Lower leg skin (tissue), 4 donors: ENCODE results near the gene RAVER1. TPM values are rescaled to one million over a fixed set of nuclear protein-coding genes. Genes with fewer than 3 reads are reported as not detected.

Experiments used
- DNase-seq, 2 donors: peaks; one replicate each; pipeline ENCODE4 v3.0.0-alpha.2; 2019; ENCODE audit warnings: low spot score in 2 of 2
- H3K4me3 ChIP-seq: fragments of 200-600 bp; sonication (generic); 2 replicates; pipeline ENCODE4 v1.5.1; 2017; ENCODE audit warnings: mild to moderate bottlenecking, low read depth; ENCODE audit not compliant: poor library complexity, severe bottlenecking
- POLR2A ChIP-seq, 2 donors: fragments of 450-650 bp; IDR thresholded peaks; one replicate each; pipeline ENCODE4 v1.6.1; 2016 to 2017; ENCODE audit warnings: antibody characterized with exemption in 2 of 2, mild to moderate bottlenecking in 1 of 2, moderate library complexity in 1 of 2
- WGBS, 2 donors: methylation state at CpG; one replicate each; pipeline ENCODE4 v1.1.5; 2018; 5-methylcytosine and 5-hydroxymethylcytosine counted together
- intact Hi-C: fragments of 100-400 bp; cut with DNase I; formaldehyde crosslinking; loops from one replicate; pipeline ENCODE4 v1.15.0; 2023; ENCODE audit warnings: low total_unique reads
- total RNA-seq, 4 donors: library from RNA; depleted of rRNA; stranded (reverse); fragments of >200 nt; gene quantifications; one replicate each; pipeline ENCODE4 v1.1.0, GENCODE V29; 2016
- TF ChIP-seq, protein P1 (sequence below), 3 donors: fragments of 450-650 bp; IDR thresholded peaks; one replicate each; pipeline ENCODE4 v1.5.1; 2016; ENCODE audit warnings: antibody characterized with exemption in 3 of 3, mild to moderate bottlenecking in 3 of 3, moderate library complexity in 2 of 3

RAVER1 gene
- total RNA-seq, 4 donors from 2014 or later, result 14.2 to 22.5 (median 19.2) TPM

DNA sequence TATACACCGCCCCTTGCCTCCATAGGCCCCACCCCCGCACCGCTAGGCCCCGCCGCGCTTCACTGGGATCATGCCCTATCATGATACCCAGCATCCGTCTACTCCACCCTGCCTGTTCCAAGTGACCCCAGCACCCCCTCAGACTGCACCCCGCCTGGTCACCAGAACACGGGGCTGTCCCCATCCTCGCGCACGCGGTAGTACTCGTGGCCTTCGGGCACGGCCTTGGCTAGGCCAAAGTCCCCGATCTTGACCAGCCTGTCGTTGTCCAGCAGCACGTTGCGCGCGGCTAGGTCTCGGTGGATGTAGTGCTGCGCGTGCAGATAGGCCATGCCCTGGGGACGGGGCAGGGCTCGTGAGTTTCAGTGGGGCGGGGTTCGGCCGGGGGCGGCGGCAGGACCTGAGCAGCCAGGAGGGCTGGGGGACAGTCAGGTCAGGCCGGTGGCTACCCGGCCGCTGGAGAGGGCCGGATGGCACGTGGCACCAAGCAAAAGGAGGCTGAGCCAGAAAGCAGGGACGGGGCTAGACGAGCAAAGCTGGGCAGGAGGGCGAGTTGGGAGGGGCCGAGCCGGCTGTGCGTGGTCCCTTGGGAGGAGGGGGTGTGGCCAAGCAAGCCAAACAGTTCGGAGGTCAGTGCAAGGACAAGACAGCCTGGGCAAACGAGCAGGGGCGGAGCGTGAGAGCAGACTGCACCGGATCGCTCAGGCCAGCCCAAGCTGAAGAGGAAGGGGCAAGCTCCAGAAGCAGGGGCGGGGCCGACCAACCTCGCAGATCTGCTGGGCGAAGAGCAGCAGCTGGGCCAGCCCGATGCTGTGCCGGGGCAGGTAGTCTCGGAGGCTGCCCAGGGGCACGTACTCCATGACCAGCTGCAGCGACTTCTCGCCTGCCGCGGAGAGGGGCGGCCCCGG, 19.7 kb upstream of the RAVER1 start:
- TF ChIP-seq POLR2A (IDR thresholded peaks at IDR 0.05), result no peak
- TF ChIP-seq, protein P1, sequence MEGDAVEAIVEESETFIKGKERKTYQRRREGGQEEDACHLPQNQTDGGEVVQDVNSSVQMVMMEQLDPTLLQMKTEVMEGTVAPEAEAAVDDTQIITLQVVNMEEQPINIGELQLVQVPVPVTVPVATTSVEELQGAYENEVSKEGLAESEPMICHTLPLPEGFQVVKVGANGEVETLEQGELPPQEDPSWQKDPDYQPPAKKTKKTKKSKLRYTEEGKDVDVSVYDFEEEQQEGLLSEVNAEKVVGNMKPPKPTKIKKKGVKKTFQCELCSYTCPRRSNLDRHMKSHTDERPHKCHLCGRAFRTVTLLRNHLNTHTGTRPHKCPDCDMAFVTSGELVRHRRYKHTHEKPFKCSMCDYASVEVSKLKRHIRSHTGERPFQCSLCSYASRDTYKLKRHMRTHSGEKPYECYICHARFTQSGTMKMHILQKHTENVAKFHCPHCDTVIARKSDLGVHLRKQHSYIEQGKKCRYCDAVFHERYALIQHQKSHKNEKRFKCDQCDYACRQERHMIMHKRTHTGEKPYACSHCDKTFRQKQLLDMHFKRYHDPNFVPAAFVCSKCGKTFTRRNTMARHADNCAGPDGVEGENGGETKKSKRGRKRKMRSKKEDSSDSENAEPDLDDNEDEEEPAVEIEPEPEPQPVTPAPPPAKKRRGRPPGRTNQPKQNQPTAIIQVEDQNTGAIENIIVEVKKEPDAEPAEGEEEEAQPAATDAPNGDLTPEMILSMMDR (IDR thresholded peaks at IDR 0.05), result no peak
- peak in 1 of 2 donors; percentile 22 for DNase-seq
- intact Hi-C loops, result no loop called here
- WGBS, 2 donors, result 79 to 82% methylated on average over 49 to 63 of the region's 63 CpGs
- no peak overlapping the region for H3K4me3 ChIP-seq

DNA sequence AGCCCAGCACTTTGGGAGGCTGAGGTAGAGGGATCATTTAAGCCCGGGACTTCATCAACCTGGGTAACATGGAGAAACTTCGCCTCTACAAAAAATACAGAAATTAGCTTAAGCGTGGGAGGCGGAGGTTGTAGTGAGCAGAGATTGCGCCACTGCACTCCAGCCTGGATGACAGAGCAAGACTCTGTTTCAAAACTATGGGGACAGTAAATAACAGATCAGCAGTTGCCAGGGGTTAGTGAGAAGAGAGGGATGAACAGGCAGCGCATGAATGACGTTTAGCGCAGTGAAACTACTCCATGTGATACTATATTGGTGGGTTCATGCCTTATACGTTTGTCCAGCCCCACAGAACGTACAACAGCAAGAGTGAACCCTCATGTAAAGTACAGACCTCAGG, 13.2 kb upstream of the RAVER1 start:
- DNase-seq, result no peak
- H3K4me3 ChIP-seq, result no peak overlapping the region
- intact Hi-C loops, result no loop called here
- 66 to 77% methylated on average over 10 of the region's 10 CpGs for WGBS, 2 donors
- TF ChIP-seq POLR2A (IDR thresholded peaks at IDR 0.05), result no peak
- TF ChIP-seq, protein P1 (IDR thresholded peaks at IDR 0.05), result no peak

DNA sequence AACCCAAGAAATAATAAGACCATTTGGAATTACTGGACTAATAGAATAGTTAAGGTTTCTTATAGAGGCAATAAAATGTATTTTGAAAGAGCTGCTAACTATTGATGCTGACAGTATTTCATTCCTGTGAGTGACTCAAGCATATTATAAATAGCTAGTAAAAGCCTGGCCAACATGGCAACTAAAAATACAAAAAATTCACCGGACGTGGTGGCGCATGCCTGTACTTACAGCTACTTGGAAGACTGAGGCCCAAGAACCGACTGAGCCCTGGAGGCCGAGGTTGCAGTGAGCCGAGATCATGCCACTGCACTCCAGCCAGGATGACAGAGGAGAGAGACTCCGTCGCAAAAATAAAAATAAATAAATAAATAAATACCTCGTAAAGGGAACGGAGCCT, 11.5 kb upstream of the RAVER1 start:
- DNase-seq, result no peak
- intact Hi-C loops, result no loop called here
- TF ChIP-seq, protein P1 (IDR thresholded peaks at IDR 0.05), result no peak
- TF ChIP-seq POLR2A (IDR thresholded peaks at IDR 0.05), result no peak
- no peak overlapping the region for H3K4me3 ChIP-seq
- 77 to 85% methylated on average over 10 of the region's 10 CpGs for WGBS, 2 donors

DNA sequence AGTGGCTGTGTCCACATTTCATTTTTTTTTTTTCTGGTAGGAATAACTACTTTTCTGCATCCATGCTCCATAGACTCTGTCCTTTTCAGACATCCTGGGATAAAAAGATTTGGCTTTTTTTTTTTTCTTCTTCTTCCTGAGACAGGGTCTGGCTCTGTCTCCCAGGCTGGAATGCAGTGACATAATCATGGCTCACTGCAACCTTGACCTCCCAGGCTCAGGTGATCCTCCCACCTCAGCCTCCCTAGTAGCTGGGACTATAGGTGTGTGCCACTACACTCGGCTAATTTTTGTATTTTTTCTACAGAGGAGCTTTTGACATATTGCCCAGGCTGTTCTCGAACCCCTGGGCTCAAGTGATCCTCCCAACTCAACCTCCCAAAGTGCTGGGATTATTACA, 10.2 kb upstream of the RAVER1 start:
- TF ChIP-seq POLR2A (IDR thresholded peaks at IDR 0.05), result no peak
- TF ChIP-seq, protein P1 (IDR thresholded peaks at IDR 0.05), result no peak
- no peak for DNase-seq
- no peak overlapping the region for H3K4me3 ChIP-seq
- intact Hi-C loops, result no loop called here
- 66 to 69% methylated on average over 2 of the region's 2 CpGs for WGBS, 2 donors

DNA sequence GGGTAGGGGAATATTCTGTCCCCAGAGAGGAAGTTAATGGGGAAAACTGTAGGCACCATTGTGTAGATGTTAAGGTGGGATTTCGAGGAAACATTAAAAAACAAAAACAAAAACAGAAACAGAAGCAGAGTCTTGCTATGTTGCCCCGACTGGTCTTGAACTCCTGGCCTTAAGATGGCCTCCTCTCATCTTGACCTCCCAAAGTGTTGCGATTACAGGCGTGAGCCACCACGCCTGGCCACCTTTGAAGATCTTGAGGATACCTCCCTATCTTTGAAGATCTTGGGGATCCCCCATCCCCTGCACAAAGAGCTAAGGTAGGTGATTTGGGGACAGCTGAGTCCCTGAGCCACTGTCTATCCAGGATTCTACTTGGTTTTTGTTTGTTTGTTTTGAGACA, 6.6 kb upstream of the RAVER1 start:
- DNase-seq, result no peak
- no peak for TF ChIP-seq POLR2A (IDR thresholded peaks at IDR 0.05)
- TF ChIP-seq, protein P1 (IDR thresholded peaks at IDR 0.05), result no peak
- H3K4me3 ChIP-seq, result no peak overlapping the region
- WGBS, 2 donors, result 92 to 95% methylated on average over 5 of the region's 5 CpGs
- intact Hi-C loops, result no loop called here
